HepG2 (cell line): ENCODE measurements around the gene XPO1.
"Not testable (repeated sequence)": the region's sequence is repeated elsewhere in the genome, so short reads cannot be mapped to it uniquely, and the experiment has no call there.

ENCODE experiments used
- ELF4 ChIP-seq: sonication (generic); formaldehyde crosslinking; IDR thresholded peaks from 2 replicates; pipeline ENCODE4 v1.5.0; 2020; ENCODE audit warnings: missing genetic modification reagents, mild to moderate bottlenecking, moderate library complexity, borderline replicate concordance
- GPBP1L1 ChIP-seq: sonication (generic); formaldehyde crosslinking; IDR thresholded peaks from 2 replicates; pipeline ENCODE4 v1.5.0; 2020; ENCODE audit warnings: mild to moderate bottlenecking, missing genetic modification reagents
- JUND ChIP-seq: sonication (generic); formaldehyde crosslinking; IDR thresholded peaks from 2 replicates; pipeline ENCODE4 v1.8.0; 2022; ENCODE audit warnings: mild to moderate bottlenecking, missing genetic modification reagents
- NFIC ChIP-seq: IDR thresholded peaks from 2 replicates; pipeline ENCODE4 v1.6.1; 2012; ENCODE audit warnings: mild to moderate bottlenecking, low read length, inconsistent platforms
- POLR2AphosphoS5 ChIP-seq: IDR thresholded peaks from 2 replicates; pipeline ENCODE4 v1.6.1; 2012; ENCODE audit warnings: low read depth, low read length
- RCOR2 ChIP-seq: IDR thresholded peaks from 2 replicates; pipeline ENCODE4 v1.6.1; 2016; ENCODE audit warnings: missing biosample characterization, missing genetic modification reagents
- ZNF350 ChIP-seq: sonication (generic); formaldehyde crosslinking; IDR thresholded peaks from 2 replicates; pipeline ENCODE4 v1.4.0; 2020; ENCODE audit warnings: mild to moderate bottlenecking, low read depth, missing genetic modification reagents, borderline replicate concordance
- ZNF792 ChIP-seq: IDR thresholded peaks from 2 replicates; pipeline ENCODE4 v1.6.1; 2016
- TF ChIP-seq, protein P1 (sequence below): sonication (generic); formaldehyde crosslinking; IDR thresholded peaks from 2 replicates; pipeline ENCODE4 v1.5.0; 2020; ENCODE audit warnings: mild to moderate bottlenecking, missing genetic modification reagents, moderate library complexity

DNA sequence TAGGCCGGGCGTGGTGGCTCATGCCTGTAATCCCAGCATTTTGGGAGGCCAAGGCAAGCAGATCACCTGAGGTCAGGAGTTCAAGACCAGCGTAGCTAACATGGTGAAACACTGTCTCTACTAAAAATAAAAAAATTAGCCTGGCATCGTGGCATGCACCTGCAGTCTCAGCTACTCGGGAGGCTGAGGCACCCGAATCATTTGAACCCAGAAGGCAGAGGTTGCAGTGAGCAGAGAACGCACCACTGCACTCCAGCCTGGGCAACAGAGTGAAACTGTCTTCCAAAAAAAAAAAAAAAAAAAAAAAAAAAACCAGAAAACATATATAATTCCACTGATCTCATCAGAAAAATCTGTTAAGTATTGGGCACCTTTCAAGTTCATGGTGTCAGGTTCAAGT is 91.2 kb downstream of the XPO1 start:
- TF ChIP-seq NFIC; ZNF792 (CRISPR knock-in tag); ZNF350; RCOR2 (CRISPR knock-in tag); POLR2AphosphoS5; GPBP1L1 (CRISPR knock-in tag); JUND (CRISPR knock-in tag); ELF4: not testable (repeated sequence)
- TF ChIP-seq, protein P1, sequence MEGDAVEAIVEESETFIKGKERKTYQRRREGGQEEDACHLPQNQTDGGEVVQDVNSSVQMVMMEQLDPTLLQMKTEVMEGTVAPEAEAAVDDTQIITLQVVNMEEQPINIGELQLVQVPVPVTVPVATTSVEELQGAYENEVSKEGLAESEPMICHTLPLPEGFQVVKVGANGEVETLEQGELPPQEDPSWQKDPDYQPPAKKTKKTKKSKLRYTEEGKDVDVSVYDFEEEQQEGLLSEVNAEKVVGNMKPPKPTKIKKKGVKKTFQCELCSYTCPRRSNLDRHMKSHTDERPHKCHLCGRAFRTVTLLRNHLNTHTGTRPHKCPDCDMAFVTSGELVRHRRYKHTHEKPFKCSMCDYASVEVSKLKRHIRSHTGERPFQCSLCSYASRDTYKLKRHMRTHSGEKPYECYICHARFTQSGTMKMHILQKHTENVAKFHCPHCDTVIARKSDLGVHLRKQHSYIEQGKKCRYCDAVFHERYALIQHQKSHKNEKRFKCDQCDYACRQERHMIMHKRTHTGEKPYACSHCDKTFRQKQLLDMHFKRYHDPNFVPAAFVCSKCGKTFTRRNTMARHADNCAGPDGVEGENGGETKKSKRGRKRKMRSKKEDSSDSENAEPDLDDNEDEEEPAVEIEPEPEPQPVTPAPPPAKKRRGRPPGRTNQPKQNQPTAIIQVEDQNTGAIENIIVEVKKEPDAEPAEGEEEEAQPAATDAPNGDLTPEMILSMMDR, result not testable (repeated sequence)
